Ovary (tissue), 3 donors: ENCODE results near the gene PRKG1.

Experiments used
- EP300 ChIP-seq: sonication (generic); formaldehyde crosslinking; IDR thresholded peaks from one replicate; pipeline ENCODE4 v1.6.1; 2017; ENCODE audit warnings: antibody characterized with exemption
- TF ChIP-seq, protein P1 (sequence below), 3 donors: fragments of 450-650 bp in 2 of 3; fragments of 200-600 bp in 1 of 3; IDR thresholded peaks; one replicate each; pipeline versions ENCODE4 v1.5.1 to v1.8.0; 2016 to 2022; ENCODE audit warnings: antibody characterized with exemption in 3 of 3, mild to moderate bottlenecking in 1 of 3
- donor health status: DM: no; HTN: no; CAD: no.

DNA sequence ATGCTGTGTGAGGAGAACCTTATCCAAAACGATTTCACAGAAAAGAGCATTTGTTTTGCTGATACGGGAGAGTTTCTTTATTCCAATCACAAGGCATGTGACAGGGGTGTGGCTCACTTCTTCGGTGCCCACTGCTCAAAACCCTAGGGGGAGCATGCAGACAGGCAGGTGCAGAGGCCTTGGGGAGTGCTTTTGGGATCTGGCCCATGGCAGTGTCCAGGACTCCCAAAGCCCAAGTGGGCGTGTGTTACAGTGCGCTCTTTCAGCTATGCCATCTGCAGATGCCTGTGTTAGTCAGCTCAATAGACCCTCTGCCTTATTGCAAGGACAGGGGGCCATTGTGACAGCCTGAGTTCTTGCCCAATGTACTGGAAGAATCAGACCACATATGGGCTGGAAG, 530.3 kb downstream of the PRKG1 start:
- TF ChIP-seq, protein P1, sequence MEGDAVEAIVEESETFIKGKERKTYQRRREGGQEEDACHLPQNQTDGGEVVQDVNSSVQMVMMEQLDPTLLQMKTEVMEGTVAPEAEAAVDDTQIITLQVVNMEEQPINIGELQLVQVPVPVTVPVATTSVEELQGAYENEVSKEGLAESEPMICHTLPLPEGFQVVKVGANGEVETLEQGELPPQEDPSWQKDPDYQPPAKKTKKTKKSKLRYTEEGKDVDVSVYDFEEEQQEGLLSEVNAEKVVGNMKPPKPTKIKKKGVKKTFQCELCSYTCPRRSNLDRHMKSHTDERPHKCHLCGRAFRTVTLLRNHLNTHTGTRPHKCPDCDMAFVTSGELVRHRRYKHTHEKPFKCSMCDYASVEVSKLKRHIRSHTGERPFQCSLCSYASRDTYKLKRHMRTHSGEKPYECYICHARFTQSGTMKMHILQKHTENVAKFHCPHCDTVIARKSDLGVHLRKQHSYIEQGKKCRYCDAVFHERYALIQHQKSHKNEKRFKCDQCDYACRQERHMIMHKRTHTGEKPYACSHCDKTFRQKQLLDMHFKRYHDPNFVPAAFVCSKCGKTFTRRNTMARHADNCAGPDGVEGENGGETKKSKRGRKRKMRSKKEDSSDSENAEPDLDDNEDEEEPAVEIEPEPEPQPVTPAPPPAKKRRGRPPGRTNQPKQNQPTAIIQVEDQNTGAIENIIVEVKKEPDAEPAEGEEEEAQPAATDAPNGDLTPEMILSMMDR (IDR thresholded peaks at IDR 0.05) = no peak
- no peak for TF ChIP-seq EP300
